OCI-LY1 (cell line): Measurements from ENCODE around the gene ITGA1.

Source experiments
- CTCF ChIP-seq: fragments of 200-600 bp; sonication (generic), shearing (Covaris generic); IDR thresholded peaks from 2 replicates; pipeline ENCODE4 v1.5.1; 2017; ENCODE audit warnings: mild to moderate bottlenecking, antibody characterized with exemption, low read length, moderate library complexity, mixed read lengths
- EZH2 ChIP-seq: fragments of 200-600 bp; sonication (generic), shearing (Covaris generic); IDR thresholded peaks from 2 replicates; pipeline ENCODE4 v1.8.0; 2017; ENCODE audit warnings: borderline replicate concordance, mixed run types, mild to moderate bottlenecking, antibody characterized with exemption, low read length, moderate library complexity, mixed read lengths

GRCh38 chr5:52825826-52826225, 38.1 kb downstream of the ITGA1 start:
- no peak for TF ChIP-seq CTCF
- TF ChIP-seq EZH2: no peak
